Vagina (tissue), 2 donors: ENCODE measurements around the gene SFI1. TPM values are rescaled to one million over a fixed set of nuclear protein-coding genes. Genes with fewer than 3 reads are reported as not detected.

Source experiments
- DNase-seq, 2 donors: peaks; one replicate each; pipeline ENCODE4 v3.0.0-alpha.2; 2017; ENCODE audit errors: extremely low spot score in 2 of 2
- H3K27ac ChIP-seq: fragments of 200-600 bp; sonication (generic); one replicate; pipeline ENCODE4 v1.5.1; 2019
- H3K27me3 ChIP-seq: fragments of 200-600 bp; sonication (generic); one replicate; pipeline ENCODE4 v1.5.1; 2019
- H3K36me3 ChIP-seq, 2 donors: fragments of 200-600 bp; sonication (generic); one replicate each; pipeline ENCODE4 v1.5.1; 2017 to 2019
- H3K4me1 ChIP-seq: fragments of 200-600 bp; sonication (generic); one replicate; pipeline ENCODE4 v1.5.1; 2019
- H3K4me3 ChIP-seq, 2 donors: fragments of 200-600 bp; sonication (generic); 1 replicate in 1 of 2; 2 replicates in 1 of 2; pipeline ENCODE4 v1.5.1; 2016 to 2019
- H3K9me3 ChIP-seq: fragments of 200-600 bp; sonication (generic); one replicate; pipeline ENCODE4 v1.5.1; 2019
- POLR2A ChIP-seq, 2 donors: fragments of 450-650 bp; IDR thresholded peaks; one replicate each; pipeline ENCODE4 v1.6.1; 2017; ENCODE audit warnings: antibody characterized with exemption in 2 of 2, mild to moderate bottlenecking in 2 of 2, moderate library complexity in 2 of 2
- POLR2AphosphoS5 ChIP-seq, 2 donors: sonication (generic); formaldehyde crosslinking; IDR thresholded peaks; one replicate each; pipeline ENCODE4 v1.9.0; 2017; ENCODE audit warnings: antibody characterized with exemption in 2 of 2, mild to moderate bottlenecking in 2 of 2, low read depth in 1 of 2; ENCODE audit not compliant: insufficient read depth in 1 of 2
- intact Hi-C: fragments of 100-400 bp; cut with DNase I; formaldehyde crosslinking; loops from one replicate; pipeline ENCODE4 v1.15.1; 2023
- total RNA-seq: library from RNA; depleted of rRNA; stranded (reverse); fragments of >200 nt; gene quantifications from one replicate; pipeline ENCODE4 v1.2.3, GENCODE V29; 2016
- TF ChIP-seq, protein P1 (sequence below), 3 experiments: fragments of 450-650 bp in 2 of 3; fragments of 200-600 bp in 1 of 3; sonication (generic) in 1 of 3; IDR thresholded peaks; one replicate each; pipeline ENCODE4 v1.5.1; 2017 to 2019; ENCODE audit warnings: antibody characterized with exemption in 3 of 3, mild to moderate bottlenecking in 2 of 3, moderate library complexity in 2 of 3

Gene SFI1
- total RNA-seq, 1 donor from 2014 or later = 33.6 TPM

DNA sequence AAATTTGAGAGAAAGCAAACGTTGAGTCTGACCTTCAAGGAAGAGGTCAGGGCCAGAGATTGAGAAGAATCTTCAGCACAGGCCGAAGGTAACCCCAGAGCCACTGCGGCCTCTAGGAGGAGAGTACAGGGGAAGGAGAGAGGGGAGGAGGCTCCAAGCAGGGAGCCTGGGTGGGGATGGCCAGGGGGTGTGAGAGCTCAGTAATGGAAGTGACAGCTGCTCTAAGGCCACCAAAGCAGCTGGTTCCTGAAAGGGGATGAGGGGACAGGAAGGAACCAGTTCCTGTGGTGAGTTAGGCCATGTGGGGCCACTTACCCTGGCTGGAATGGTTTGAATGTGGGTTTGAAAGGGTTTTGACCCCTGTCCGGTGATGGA, 119.6 kb downstream of the SFI1 start:
- Histone ChIP-seq H3K27me3 (no peaks in the 10 kb centered on the region), H3K36me3 (peaks cover 0 to 34% of the 10 kb centered on the region in 2 donors), H3K9me3 (no peaks in the 10 kb centered on the region), H3K27ac (no peak overlapping the region), H3K4me1 (peaks cover under 1% of the 10 kb centered on the region), H3K4me3 (no peak overlapping the region)
- no peak for DNase-seq
- TF ChIP-seq POLR2AphosphoS5 (IDR thresholded peaks at IDR 0.05; ENCODE audit: insufficient read depth in 1 of 2, low read depth in 1 of 2) (no peak), POLR2A (IDR thresholded peaks at IDR 0.05) (no peak)
- TF ChIP-seq, protein P1, sequence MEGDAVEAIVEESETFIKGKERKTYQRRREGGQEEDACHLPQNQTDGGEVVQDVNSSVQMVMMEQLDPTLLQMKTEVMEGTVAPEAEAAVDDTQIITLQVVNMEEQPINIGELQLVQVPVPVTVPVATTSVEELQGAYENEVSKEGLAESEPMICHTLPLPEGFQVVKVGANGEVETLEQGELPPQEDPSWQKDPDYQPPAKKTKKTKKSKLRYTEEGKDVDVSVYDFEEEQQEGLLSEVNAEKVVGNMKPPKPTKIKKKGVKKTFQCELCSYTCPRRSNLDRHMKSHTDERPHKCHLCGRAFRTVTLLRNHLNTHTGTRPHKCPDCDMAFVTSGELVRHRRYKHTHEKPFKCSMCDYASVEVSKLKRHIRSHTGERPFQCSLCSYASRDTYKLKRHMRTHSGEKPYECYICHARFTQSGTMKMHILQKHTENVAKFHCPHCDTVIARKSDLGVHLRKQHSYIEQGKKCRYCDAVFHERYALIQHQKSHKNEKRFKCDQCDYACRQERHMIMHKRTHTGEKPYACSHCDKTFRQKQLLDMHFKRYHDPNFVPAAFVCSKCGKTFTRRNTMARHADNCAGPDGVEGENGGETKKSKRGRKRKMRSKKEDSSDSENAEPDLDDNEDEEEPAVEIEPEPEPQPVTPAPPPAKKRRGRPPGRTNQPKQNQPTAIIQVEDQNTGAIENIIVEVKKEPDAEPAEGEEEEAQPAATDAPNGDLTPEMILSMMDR (IDR thresholded peaks at IDR 0.05) = no peak
- intact Hi-C loops = no loop called here

DNA sequence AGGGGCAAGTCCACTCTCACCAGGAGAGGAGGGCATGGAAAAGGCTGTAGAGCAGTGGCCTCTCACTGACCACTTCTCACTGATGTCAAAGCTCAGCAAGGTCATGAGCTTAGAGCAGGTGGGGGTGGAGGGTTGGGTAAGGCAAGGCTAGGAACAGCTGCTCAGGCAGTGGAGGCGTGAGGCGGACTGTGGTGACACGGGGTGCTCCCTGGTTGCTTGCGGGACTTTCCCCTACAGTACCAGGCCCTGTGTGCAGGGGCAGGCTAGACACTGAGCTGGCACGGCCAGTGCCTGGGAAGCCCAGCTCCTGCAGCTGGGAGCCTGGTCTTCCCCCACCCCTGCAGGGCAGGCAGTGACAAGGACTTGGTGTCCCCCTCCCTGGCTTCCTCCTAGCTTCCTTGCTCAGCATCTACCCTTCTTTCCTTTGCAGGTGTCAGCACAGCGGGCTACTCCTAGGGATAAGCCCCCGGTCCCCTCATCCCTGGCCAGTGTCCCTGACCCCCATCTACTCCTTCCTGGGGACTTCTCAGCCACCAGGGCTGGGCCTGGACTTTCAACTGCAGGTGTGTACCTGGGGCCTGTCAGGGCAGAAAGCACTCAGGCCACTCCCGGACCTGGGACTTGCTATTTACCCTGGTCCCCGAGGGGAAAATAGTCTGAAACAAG, 120.1 kb downstream of the SFI1 start:
- intact Hi-C loops = no loop called here
- Histone ChIP-seq H3K4me1 (no peaks in the 10 kb centered on the region), H3K27me3 (no peaks in the 10 kb centered on the region), H3K27ac (no peak overlapping the region), H3K4me3 (no peak overlapping the region), H3K36me3 (peaks cover 0 to 40% of the 10 kb centered on the region in 2 donors), H3K9me3 (no peaks in the 10 kb centered on the region)
- no peak for DNase-seq
- TF ChIP-seq POLR2AphosphoS5 (IDR thresholded peaks at IDR 0.05; ENCODE audit: insufficient read depth in 1 of 2, low read depth in 1 of 2) = no peak
- no peak for TF ChIP-seq POLR2A (IDR thresholded peaks at IDR 0.05)
- TF ChIP-seq, protein P1 (IDR thresholded peaks at IDR 0.05) = no peak

DNA sequence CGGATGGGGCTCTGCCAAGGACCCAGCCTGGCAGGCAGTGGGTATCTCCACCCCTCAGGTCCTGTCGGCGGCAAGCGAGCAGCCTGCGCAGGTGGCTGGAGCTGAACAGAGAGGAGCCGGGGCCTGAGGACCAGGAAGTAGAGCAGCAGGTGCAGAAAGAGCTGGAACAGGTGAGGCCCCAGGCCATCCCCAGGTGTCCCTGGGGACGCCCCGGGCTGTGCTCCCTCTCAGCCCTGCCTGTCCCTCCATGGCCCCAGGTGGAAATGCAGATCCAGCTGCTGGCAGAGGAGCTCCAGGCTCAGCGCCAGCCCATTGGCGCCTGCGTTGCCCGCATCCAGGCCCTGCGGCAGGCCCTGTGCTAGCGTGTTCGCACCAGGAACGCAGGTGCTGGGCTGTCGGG, 121.7 kb downstream of the SFI1 start:
- TF ChIP-seq POLR2AphosphoS5 (IDR thresholded peaks at IDR 0.05; ENCODE audit: insufficient read depth in 1 of 2, low read depth in 1 of 2) (no peak), POLR2A (IDR thresholded peaks at IDR 0.05) (no peak)
- TF ChIP-seq, protein P1 (IDR thresholded peaks at IDR 0.05) = no peak
- peaks cover 0 to 43% of the 10 kb centered on the region in 2 donors for H3K36me3 ChIP-seq
- no peaks in the 10 kb centered on the region for H3K9me3 ChIP-seq
- H3K27ac ChIP-seq = no peak overlapping the region
- H3K4me3 ChIP-seq = no peak overlapping the region
- H3K4me1 ChIP-seq = no peaks in the 10 kb centered on the region
- no peak for DNase-seq
- no peaks in the 10 kb centered on the region for H3K27me3 ChIP-seq
- intact Hi-C loops = no loop called here

DNA sequence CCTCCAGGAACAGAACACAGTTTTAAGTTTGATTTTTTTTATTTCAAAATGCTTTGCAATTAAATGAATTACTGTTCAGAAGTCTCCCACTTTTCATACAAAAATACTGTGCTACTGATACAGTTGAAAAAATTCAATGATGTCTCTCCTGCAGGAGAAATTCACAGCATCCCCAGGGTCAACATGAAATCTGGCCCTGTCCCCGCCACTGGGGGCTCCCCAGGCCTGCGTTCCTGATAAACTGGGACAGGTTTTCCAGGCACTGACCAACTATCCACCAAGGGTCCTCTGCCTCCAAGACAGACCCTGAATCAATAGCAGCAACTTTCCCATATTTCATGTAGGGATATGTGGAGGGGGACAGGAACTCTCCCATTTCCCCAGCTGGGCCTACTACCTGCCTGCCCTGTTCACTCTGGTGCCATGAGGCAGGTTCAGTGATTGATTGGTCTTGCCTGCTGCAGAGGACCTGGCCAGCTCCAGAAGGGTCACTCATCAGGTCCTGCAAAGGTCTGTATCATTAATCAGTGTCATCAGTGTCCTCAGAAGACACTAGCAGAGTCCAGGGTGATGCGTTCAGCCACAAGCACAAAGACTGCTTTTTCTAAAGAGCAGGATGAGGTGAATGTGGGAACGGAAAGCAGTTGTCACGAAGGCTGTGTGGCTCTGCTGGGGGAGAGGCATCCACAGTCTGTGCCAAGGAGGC, 122.3 kb downstream of the SFI1 start:
- TF ChIP-seq POLR2AphosphoS5 (IDR thresholded peaks at IDR 0.05; ENCODE audit: insufficient read depth in 1 of 2, low read depth in 1 of 2) = no peak
- no peak for TF ChIP-seq POLR2A (IDR thresholded peaks at IDR 0.05)
- TF ChIP-seq, protein P1 (IDR thresholded peaks at IDR 0.05) = no peak
- H3K27me3 ChIP-seq = no peaks in the 10 kb centered on the region
- intact Hi-C loops = no loop called here
- H3K27ac ChIP-seq = no peak overlapping the region
- H3K36me3 ChIP-seq = peaks cover 0 to 43% of the 10 kb centered on the region in 2 donors
- H3K9me3 ChIP-seq = no peaks in the 10 kb centered on the region
- no peak for DNase-seq
- no peaks in the 10 kb centered on the region for H3K4me1 ChIP-seq
- no peak overlapping the region for H3K4me3 ChIP-seq
